Measurements from ENCODE around the gene RXRA. TPM values are rescaled to one million over a fixed set of nuclear protein-coding genes. Genes with fewer than 3 reads are reported as not detected.
A peak's percentile ranks its signal among the peaks of the same experiment; 100 is the strongest.

RXRA gene
- total and polyA plus RNA-seq, 2 of the 13 experiments (the other 11 are each of a cell fraction or from before 2014, with no cell fraction given) = 18.9 to 29.2 TPM

GRCh38 chr9:134439368-134439784, 113.1 kb downstream of the RXRA start (continued):
- no peak for TF ChIP-seq ZNF7 (CRISPR knock-in tag; IDR thresholded peaks at IDR 0.05)
- no peak for TF ChIP-seq PTBP1 (IDR thresholded peaks at IDR 0.05; ENCODE audit: low read depth, low read length, poor library complexity, severe bottlenecking)
- TF ChIP-seq EZH2 (conservative IDR thresholded peaks at IDR 0.05; ENCODE audit: low read depth, low read length) = no peak
- TF ChIP-seq RFX1 (IDR thresholded peaks at IDR 0.05) = no peak
- no peak for TF ChIP-seq BRF2 (CRISPR knock-in tag; IDR thresholded peaks at IDR 0.05)
- TF ChIP-seq SKIL (CRISPR knock-in tag; IDR thresholded peaks at IDR 0.05; ENCODE audit: borderline replicate concordance) = no peak
- TF ChIP-seq ETV6 (CRISPR knock-in tag; conservative IDR thresholded peaks at IDR 0.05) = no peak
- TF ChIP-seq SALL2 (CRISPR knock-in tag; IDR thresholded peaks at IDR 0.05) = no peak
- TF ChIP-seq ZNF282 (IDR thresholded peaks at IDR 0.05; ENCODE audit: partially characterized antibody) = no peak
- no peak for TF ChIP-seq ARID2 (CRISPR knock-in tag; IDR thresholded peaks at IDR 0.05; ENCODE audit: borderline replicate concordance)
- no peak for TF ChIP-seq CHCHD3 (CRISPR knock-in tag; IDR thresholded peaks at IDR 0.05)
- no peak for TF ChIP-seq ZNF777 (CRISPR knock-in tag; IDR thresholded peaks at IDR 0.05)
- TF ChIP-seq GABPB1 (CRISPR knock-in tag; IDR thresholded peaks at IDR 0.05) = peak; percentile 45; the same call in 1 of the 2 replicates
- TF ChIP-seq FOXK2 (IDR thresholded peaks at IDR 0.05) = no peak
- TF ChIP-seq HOMEZ (CRISPR knock-in tag; IDR thresholded peaks at IDR 0.05; ENCODE audit: low read depth) = peak; percentile 3; the same call in 1 of the 2 replicates
- peak; percentile 69 for TF ChIP-seq ZFY (CRISPR knock-in tag; IDR thresholded peaks at IDR 0.05)
- no peak for TF ChIP-seq KAT2B (IDR thresholded peaks at IDR 0.05; ENCODE audit: borderline replicate concordance, low read depth, low read length)
- no peak for TF ChIP-seq EEA1 (CRISPR knock-in tag; IDR thresholded peaks at IDR 0.05; ENCODE audit: borderline replicate concordance)
- TF ChIP-seq, protein P1, sequence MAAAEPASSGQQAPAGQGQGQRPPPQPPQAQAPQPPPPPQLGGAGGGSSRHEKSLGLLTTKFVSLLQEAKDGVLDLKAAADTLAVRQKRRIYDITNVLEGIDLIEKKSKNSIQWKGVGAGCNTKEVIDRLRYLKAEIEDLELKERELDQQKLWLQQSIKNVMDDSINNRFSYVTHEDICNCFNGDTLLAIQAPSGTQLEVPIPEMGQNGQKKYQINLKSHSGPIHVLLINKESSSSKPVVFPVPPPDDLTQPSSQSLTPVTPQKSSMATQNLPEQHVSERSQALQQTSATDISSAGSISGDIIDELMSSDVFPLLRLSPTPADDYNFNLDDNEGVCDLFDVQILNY (CRISPR knock-in tag; conservative IDR thresholded peaks at IDR 0.05) = no peak
- no peak for TF ChIP-seq ZNF468 (CRISPR knock-in tag; IDR thresholded peaks at IDR 0.05)
- TF ChIP-seq THAP7 (CRISPR knock-in tag; IDR thresholded peaks at IDR 0.05) = no peak
- TF ChIP-seq STAT6 (CRISPR knock-in tag; IDR thresholded peaks at IDR 0.05; ENCODE audit: borderline replicate concordance) = no peak
- TF ChIP-seq MBNL3 (CRISPR knock-in tag; conservative IDR thresholded peaks at IDR 0.05) = no peak
